Muscle layer of colon (tissue), 2 donors: ENCODE results near the gene CD3G.

Experiments used
- H3K27ac ChIP-seq: one replicate; pipeline ENCODE4 v1.7.0; 2013; ENCODE audit warnings: low read depth, mild to moderate bottlenecking, low read length, moderate library complexity
- H3K27me3 ChIP-seq, 2 donors: one replicate each; pipeline ENCODE4 v1.7.0; 2013; ENCODE audit warnings: low read length in 2 of 2, mild to moderate bottlenecking in 2 of 2; ENCODE audit not compliant: insufficient read depth in 2 of 2, control insufficient read depth in 1 of 2
- H3K36me3 ChIP-seq: one replicate; pipeline ENCODE4 v1.7.0; 2013; ENCODE audit warnings: mild to moderate bottlenecking, low read length; ENCODE audit not compliant: insufficient read depth
- H3K4me1 ChIP-seq: one replicate; pipeline ENCODE4 v1.7.0; 2013; ENCODE audit warnings: mild to moderate bottlenecking, low read length; ENCODE audit not compliant: insufficient read depth
- H3K4me3 ChIP-seq, 2 donors: one replicate each; pipeline ENCODE4 v1.7.0; 2013; ENCODE audit warnings: low read length in 2 of 2, low read depth in 1 of 2, mild to moderate bottlenecking in 1 of 2, moderate library complexity in 1 of 2
- H3K9ac ChIP-seq: one replicate; pipeline ENCODE4 v1.7.0; 2013; ENCODE audit warnings: low read length
- H3K9me3 ChIP-seq: one replicate; pipeline ENCODE4 v1.7.0; 2013; ENCODE audit warnings: mild to moderate bottlenecking, low read length
- donor health status: abdominal sarcoma.
- donor health status: Adenocarcinoma of cecum.

Gene CD3G

DNA sequence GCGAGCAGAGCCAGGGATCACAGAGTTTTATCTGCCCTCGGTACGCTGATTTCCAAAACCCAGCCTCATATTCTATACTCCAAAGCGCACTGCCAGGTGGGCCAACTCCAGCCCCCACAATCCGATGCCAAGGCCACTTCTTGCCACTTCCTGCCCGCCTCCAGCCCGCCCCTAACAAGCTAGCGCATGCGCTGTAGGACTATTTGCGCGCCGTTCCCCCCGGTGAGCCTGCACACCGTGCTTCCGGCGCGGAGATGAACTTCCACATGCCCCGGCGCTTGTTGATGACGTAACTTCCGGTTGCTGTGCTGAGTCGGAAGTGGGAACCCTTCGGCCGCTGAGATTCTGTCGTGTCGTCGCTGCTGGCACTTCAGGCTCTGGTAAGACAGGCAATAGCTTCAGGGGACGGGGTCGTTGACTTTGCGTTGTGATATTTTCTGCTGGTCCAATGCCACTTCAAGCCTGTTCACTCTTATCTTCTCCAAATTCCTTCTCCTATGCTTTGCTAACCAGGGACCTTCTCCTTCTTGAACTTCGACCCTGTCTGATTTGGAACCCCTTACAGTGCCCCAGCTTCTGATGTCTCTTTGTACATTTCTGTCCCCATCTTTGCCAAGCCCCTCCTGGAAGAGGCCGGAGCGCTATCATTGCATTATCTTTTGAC lies 15.3 kb downstream of the CD3G start, which contains the start of gene UBE4A:
UBE4A (plus strand) TSS at position 306 of the 664 bp plus-strand sequence. CDS start 5,481 bp downstream, outside the sequence.
- Histone ChIP-seq H3K36me3 (no peaks in the 10 kb centered on the region), H3K4me3 (peak within 1 kb of the TSS; percentile 90 to 91), H3K27me3 (no peaks in the 10 kb centered on the region), H3K27ac (peak within 1 kb of the TSS; percentile 50), H3K4me1 (peaks cover 5% of the 10 kb centered on the region), H3K9ac (peak within 1 kb of the TSS; percentile 69), H3K9me3 (no peaks in the 10 kb centered on the region)

DNA sequence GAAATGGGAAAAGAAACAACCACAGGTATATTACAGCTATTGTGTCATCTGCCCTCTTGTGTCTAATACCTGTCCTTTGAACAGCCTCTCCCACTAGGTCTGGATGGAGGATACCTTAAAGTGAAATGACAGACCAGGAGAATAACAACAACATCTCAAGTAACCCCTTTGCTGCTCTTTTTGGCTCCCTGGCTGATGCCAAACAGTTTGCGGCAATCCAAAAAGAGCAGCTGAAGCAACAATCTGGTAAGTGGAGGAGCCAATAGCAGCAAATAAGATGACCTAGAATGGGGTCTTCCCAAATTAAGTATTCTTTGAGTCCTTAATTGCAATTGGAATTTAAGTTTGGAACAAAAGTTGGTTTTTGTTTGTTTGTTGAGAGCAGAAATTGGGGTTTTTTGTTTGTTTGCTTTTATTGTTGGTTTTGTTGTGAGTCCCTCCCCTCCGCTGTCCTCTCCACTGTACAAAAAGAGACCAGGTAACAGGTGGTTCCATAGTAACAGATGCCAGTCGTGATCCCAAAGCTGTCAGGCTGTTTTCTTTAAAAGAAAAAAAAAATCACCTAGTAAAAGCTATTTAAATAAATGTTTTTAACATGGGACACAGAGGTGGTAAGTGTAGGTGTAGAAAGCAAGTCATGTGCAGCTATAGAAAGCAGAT lies 20.9 kb downstream of the CD3G start:
- Histone ChIP-seq H3K9ac (no peak overlapping the region), H3K9me3 (no peaks in the 10 kb centered on the region), H3K27ac (no peak overlapping the region), H3K27me3 (no peaks in the 10 kb centered on the region), H3K4me1 (peaks cover 5% of the 10 kb centered on the region), H3K36me3 (peaks cover 42% of the 10 kb centered on the region), H3K4me3 (no peak overlapping the region)

DNA sequence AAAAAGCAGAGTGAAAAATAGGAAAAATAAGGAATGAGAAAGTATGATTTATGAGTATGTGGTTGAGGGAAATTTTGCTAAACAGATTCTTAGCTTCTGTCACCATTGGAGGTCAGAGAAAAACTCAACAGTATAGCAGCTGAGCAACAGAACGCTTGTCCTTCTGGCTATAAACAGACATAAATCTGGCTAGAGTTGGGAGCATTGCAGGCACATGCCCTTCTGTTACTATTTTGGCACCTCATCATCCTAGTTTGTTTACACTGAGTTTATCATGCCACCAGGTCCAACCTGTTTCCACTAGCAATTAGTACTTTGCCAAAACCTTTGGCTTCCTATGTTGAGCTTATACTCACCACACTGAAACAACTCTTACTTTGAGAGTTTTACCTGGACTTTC lies 22.1 kb downstream of the CD3G start:
- no peak overlapping the region for H3K27ac ChIP-seq

DNA sequence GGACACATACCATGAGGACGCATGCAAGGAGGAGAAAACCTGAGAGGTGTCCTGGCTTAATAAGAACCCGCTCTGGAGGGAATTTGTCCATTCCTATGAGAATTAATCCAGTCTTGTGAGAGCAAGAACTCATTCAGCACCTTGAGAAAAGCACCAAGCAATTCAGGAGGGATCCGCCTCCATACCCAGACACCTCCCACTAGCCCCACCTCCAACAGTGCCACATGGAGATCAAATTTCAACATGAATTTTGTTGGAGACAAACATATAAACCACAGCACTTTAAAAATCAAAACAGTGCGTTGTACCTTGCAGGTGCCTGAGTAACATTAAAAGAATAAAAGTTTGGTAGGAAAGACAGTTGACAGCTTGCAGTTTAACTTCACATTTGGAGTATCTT lies 26.6 kb downstream of the CD3G start:
- Histone ChIP-seq H3K27me3 (no peaks in the 10 kb centered on the region), H3K9ac (no peak overlapping the region), H3K36me3 (peaks cover 84% of the 10 kb centered on the region)

More for the DNA sequence above, 22.1 kb downstream of the CD3G start:
- Histone ChIP-seq H3K27me3 (no peaks in the 10 kb centered on the region), H3K4me1 (no peaks in the 10 kb centered on the region), H3K4me3 (no peak overlapping the region), H3K9me3 (no peaks in the 10 kb centered on the region), H3K9ac (no peak overlapping the region), H3K36me3 (peaks cover 52% of the 10 kb centered on the region)

DNA sequence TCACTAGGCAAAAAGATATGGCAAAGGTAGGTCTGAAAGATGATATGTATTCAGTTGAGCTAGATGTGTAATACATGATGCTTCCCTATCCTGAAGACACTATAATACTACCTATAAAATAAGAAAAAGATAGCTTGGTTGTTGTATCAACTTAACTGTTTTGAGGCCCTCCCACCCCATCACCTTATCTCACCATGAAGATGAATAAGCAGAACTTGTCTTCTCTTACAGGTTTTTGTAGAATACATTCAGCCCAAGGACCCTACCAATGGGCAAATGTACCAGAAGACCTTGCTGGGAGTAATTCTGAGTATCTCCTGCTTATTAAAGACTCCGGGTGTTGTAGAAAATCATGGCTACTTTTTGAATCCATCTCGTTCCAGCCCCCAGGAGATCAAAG lies 29.1 kb downstream of the CD3G start:
- Histone ChIP-seq H3K27ac (no peak overlapping the region), H3K9me3 (no peaks in the 10 kb centered on the region), H3K27me3 (no peaks in the 10 kb centered on the region), H3K4me3 (no peak overlapping the region), H3K4me1 (no peaks in the 10 kb centered on the region), H3K36me3 (peaks cover 89% of the 10 kb centered on the region), H3K9ac (no peak overlapping the region)

More for the DNA sequence above, 26.6 kb downstream of the CD3G start:
- no peaks in the 10 kb centered on the region for H3K4me1 ChIP-seq
- no peak overlapping the region for H3K4me3 ChIP-seq
- H3K27ac ChIP-seq: no peak overlapping the region
- H3K9me3 ChIP-seq: no peaks in the 10 kb centered on the region

DNA sequence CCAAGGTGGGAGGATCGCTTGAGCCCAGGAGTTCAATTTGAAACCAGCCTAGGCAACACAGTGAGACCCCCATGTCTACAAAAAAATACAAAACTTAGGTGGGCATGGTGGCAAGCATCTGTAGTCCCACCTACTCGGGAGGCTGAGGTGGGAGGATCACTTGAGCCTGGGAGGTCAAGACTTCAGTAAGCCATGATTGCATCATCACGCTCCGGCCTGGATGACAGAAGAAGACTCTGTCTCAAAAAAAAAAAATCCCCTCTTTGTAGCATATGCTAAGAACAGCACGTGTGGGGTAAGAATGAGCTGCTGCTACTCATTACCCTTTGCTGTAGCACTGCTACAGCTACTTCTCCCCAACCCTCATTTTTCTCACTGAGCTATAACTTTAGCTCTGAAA lies 29.7 kb downstream of the CD3G start:
- Histone ChIP-seq H3K9ac (no peak overlapping the region), H3K9me3 (no peaks in the 10 kb centered on the region), H3K36me3 (peaks cover 89% of the 10 kb centered on the region), H3K4me1 (no peaks in the 10 kb centered on the region), H3K27me3 (no peaks in the 10 kb centered on the region), H3K27ac (no peak overlapping the region), H3K4me3 (no peak overlapping the region)

DNA sequence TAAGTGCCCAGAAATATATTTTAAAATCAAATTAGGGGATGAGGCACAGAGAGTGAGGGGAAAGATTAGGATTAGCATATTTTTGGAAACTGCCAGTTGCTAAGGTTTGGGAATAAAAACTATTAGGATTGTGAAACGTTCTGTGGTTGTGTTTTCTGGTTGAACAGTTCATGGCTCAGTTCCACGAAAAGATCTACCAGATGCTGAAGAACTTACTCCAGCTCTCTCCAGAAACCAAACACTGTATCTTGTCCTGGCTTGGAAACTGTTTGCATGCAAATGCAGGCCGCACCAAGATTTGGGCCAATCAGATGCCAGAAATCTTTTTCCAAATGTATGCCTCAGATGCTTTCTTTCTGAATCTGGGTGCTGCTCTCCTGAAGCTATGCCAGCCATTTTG lies 30.6 kb downstream of the CD3G start:
- Histone ChIP-seq H3K4me3 (no peak overlapping the region), H3K27me3 (no peaks in the 10 kb centered on the region), H3K4me1 (no peaks in the 10 kb centered on the region), H3K9me3 (no peaks in the 10 kb centered on the region), H3K27ac (no peak overlapping the region), H3K9ac (no peak overlapping the region), H3K36me3 (peaks cover 89% of the 10 kb centered on the region)

DNA sequence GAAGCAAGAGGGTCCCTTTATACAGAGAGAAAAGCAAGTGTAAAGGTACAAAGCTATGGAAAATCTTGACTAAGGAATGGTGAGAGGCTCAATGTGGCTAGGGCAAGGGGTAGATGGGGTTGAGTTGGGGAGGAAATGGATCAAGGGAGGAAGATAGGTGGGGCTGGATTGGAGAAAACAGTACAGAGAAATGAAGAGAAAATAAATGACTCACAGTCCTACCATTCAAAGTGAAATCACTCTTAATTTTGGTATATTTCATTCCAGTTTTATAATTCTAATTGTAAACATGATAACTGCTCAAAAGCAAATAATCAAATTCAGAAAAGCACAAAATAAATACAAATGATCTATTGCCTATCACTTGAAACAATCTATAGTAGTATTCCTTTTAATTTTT lies 31.8 kb downstream of the CD3G start:
- Histone ChIP-seq H3K9me3 (no peaks in the 10 kb centered on the region), H3K27me3 (no peaks in the 10 kb centered on the region), H3K4me3 (no peak overlapping the region), H3K9ac (no peak overlapping the region), H3K27ac (no peak overlapping the region), H3K4me1 (no peaks in the 10 kb centered on the region), H3K36me3 (peaks cover 83% of the 10 kb centered on the region)

DNA sequence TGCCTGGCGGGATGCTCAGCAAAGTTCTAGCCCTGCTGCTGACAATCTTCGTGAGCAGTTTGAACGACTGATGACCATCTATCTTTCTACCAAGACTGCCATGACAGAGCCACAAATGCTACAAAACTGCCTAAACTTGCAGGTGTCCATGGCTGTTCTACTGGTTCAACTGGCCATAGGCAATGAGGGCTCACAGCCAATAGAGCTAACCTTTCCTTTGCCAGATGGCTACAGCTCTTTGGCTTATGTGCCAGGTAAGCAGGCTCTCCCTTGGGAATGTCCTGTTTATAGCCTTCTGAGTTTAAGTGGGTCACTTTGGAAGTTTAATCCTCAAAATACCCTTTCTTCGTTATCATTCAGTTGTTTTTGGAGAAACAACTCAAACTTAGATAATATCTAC lies 35.4 kb downstream of the CD3G start:
- H3K9ac ChIP-seq: no peak overlapping the region
- no peak overlapping the region for H3K4me3 ChIP-seq
- peaks cover 84% of the 10 kb centered on the region for H3K36me3 ChIP-seq
- H3K27me3 ChIP-seq: no peaks in the 10 kb centered on the region
- H3K4me1 ChIP-seq: no peaks in the 10 kb centered on the region
- H3K27ac ChIP-seq: no peak overlapping the region
- H3K9me3 ChIP-seq: no peaks in the 10 kb centered on the region

DNA sequence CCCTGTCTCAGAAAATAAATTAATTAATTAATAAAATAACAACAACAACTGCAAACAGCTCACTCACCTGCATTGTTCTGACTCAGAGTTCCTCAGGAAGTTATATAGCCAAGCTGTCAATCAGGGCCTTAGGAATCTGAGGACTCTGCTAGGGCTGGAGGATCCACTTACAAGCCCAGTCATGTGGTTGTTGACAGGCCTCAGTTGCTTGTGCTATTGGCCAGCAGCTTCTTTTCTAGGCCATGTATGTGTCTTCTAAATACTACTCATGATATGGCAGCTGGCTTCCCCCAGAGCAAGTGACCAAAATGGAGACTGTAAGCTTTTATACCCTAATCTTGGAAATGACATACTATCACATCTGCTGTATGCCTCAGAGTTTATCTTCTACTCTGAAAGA lies 36.4 kb downstream of the CD3G start:
- H3K9me3 ChIP-seq: no peaks in the 10 kb centered on the region
- H3K27me3 ChIP-seq: no peaks in the 10 kb centered on the region
- no peak overlapping the region for H3K4me3 ChIP-seq
- H3K27ac ChIP-seq: no peak overlapping the region
- H3K9ac ChIP-seq: no peak overlapping the region
- H3K36me3 ChIP-seq: peaks cover 84% of the 10 kb centered on the region
- no peaks in the 10 kb centered on the region for H3K4me1 ChIP-seq

DNA sequence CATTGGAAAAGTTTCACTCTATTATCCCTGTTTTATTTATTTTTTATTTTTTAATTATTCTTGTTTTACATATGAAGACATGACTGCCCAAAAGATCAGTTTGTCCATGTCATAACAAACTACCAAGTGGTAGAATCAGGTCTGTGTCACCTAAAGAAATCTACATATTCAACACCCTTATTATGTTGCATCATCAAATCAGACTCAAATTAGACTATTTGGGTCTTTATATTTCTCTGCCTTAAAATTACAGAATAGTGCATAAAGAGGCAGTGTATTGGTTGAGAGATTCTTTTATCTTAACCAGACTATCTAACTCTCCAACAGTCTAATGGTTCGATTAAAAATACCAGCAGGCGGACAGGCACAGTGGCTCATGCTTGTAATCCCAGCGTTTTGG lies 38.8 kb downstream of the CD3G start:
- Histone ChIP-seq H3K9me3 (no peaks in the 10 kb centered on the region), H3K4me1 (no peaks in the 10 kb centered on the region), H3K4me3 (no peak overlapping the region), H3K9ac (no peak overlapping the region), H3K27ac (no peak overlapping the region), H3K27me3 (no peaks in the 10 kb centered on the region), H3K36me3 (peaks cover 90% of the 10 kb centered on the region)

DNA sequence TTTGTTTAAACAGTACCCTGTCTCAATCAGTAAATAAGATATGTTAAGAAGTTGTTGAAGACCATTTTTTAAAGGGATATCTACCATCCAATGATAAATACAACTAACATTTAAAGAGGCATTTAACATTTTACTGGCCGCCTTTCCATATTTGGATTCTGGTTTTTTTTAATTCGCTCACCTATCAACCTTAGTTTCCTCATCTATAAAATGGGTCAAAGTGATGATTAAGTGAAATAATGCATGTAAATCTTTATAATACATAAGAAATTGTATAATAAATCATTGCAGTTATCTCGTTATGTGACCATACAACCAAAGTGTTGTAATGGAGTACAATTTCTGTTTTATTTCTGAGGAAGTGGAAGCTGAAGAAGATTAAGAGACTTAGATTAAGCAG lies 39.5 kb downstream of the CD3G start:
- Histone ChIP-seq H3K4me3 (no peak overlapping the region), H3K27me3 (no peaks in the 10 kb centered on the region), H3K36me3 (peaks cover 84% of the 10 kb centered on the region), H3K9me3 (no peaks in the 10 kb centered on the region), H3K4me1 (no peaks in the 10 kb centered on the region), H3K27ac (no peak overlapping the region), H3K9ac (no peak overlapping the region)
